Renal cortex interstitium (tissue), 11 donors: ENCODE measurements around the gene NUDT4. TPM values are rescaled to one million over a fixed set of nuclear protein-coding genes. Genes with fewer than 3 reads are reported as not detected.
"Not testable (repeated sequence)": the region's sequence is repeated elsewhere in the genome, so short reads cannot be mapped to it uniquely, and the experiment has no call there.

Source experiments
- DNase-seq, 11 donors: peaks; one replicate each; pipeline ENCODE4 v3.0.0-alpha.2; 2013; ENCODE audit warnings: low read depth in 9 of 11, low spot score in 4 of 11; ENCODE audit errors: extremely low read depth in 1 of 11
- polyA plus RNA-seq, 3 donors: library from polyadenylated mRNA; unstranded; fragments of 120-200 nt; gene quantifications; one replicate each; pipeline ENCODE4 v1.2.1, GENCODE V29; 2013; ENCODE audit not compliant: insufficient read length in 3 of 3

NUDT4 gene
- polyA plus RNA-seq, 3 donors = 113 to 141 (median 115) TPM

GRCh38 chr12:93381161-93381975, 3.6 kb downstream of the NUDT4 start:
- DNase-seq = no peak

DNA sequence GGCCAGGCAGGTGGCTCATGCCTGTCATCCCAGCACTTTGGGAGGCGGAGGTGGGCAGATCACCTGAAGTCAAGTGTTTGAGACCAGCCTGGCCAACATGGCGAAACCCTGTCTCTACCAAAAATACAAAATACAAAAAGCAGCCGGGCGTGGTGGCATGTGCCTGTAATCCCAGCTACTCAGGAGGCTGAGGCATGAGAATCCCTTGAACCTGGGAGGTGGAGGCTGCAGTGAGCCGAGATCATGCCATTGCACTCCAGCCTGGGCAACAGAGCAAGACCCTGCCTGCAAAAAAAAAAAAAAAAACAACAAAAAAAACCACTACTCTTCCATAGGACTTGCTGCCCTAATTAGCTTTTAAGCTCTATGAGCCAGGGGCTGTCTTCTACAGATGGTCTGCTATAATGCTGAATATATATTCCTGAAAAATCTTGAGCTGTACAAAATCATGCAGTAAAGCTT, 4.3 kb downstream of the NUDT4 start:
- DNase-seq = not testable (repeated sequence)

- DNase-seq = no peak
Observed at GRCh38 chr12:93387780-93388179, 10.1 kb downstream of the NUDT4 start.

- DNase-seq = no peak
Observed at GRCh38 chr12:93390031-93390430, 12.3 kb downstream of the NUDT4 start.

DNA sequence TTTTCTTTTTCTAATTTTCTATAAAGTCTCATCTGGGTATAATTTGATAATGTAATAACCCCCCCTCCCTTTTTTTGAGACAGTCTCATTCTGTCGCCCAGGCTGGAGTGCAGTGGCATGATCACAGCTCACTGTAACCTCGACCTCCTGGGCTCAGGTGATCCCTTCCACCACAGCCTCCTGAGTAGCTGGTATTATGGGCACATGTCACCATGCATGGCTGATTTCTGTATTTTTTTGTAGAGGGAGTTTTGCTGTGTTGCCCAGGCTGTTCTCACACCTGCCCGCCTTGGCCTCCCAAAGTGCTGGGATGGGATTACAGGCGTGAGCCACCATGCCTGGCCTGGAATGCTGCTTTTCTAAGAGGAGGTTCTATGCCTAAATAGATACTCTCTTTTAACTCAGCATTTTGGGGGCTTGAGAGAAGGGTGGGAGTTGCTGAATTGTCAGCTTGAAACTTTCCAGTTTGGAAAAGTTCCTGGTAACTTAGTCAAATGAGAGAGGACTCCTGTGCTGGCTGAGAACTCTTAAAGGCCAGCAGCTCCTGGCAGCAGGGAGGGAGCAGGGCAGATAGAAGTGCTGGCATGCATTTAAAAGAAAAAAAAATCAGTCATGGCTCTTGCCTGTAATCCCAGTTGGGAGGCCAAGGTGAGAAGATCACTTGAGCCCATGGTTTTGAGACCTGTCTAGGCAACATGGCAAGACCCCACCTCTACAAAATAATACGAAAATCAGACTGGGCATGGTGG, 13.0 kb downstream of the NUDT4 start:
- DNase-seq = peak in 1 of 11 donors; percentile 24

GRCh38 chr12:93393425-93393824, 15.7 kb downstream of the NUDT4 start:
- no peak for DNase-seq

DNA sequence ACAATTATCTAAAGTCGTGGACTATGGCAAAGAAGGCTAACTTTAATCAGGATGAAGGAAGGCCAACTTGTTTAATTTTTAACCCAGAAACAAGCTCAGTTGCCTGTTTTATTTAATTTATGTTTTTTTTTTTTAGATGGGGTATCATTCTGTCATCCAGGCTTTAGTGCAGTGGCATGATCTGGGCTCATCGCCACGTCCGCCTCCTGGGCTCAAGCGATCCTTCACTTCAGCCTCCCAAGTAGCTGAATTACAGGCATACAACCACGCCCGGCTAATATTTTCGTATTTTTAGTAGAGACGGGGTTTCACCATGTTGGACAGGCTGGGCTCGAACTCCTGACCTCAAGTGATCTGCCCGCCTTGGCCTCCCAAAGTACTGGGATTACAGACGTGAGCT, 19.7 kb downstream of the NUDT4 start:
- DNase-seq = no peak

- DNase-seq = not testable (repeated sequence)
Observed at GRCh38 chr12:93399183-93399863, 21.6 kb downstream of the NUDT4 start.

GRCh38 chr12:93402333-93403311, 24.9 kb downstream of the NUDT4 start:
- DNase-seq = no peak

GRCh38 chr12:93403988-93404803, 26.5 kb downstream of the NUDT4 start:
- DNase-seq = no peak

DNA sequence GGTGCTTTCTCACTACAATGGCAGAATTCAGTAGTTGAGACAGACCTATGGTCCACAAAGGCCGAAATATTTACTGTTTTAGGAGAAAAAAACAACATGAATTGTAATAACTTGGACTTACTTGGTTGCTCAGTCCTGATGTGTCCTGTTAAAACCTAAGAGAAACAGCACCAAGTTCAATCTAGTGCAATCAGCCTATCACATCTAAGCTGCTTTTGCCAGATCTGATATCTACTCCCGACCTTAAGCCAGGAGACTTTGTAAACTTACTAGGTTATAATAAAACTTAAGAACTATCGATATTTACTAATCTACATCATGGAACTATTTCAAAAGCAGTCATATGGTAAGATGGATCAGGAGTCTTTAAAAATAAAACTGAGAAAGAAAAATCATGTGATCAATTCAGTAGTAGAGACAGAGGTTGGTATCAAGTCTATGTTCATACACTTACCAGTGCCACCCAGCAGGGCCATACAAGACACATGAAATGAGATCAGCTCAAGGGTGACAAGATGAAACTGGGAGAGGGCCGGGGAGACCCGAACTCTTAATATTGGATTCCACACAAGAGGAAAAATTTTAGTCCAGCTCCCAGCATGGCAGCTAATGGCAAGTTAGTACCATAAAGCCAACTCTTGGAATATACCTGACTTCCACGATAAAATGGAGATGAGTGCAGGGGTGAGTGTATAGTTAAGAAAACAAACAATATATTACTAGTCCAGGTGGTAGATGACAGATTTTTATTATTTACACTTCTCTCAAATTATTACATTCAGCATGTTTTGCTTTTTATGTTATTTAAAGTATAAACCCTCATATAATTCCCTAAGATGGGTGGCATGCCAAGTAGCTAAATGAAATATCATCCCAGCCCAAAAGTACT, 27.5 kb downstream of the NUDT4 start:
- DNase-seq = no peak

GRCh38 chr12:93407054-93407962, 29.6 kb downstream of the NUDT4 start:
- no peak for DNase-seq

GRCh38 chr12:93407963-93408283, 30.2 kb downstream of the NUDT4 start:
- DNase-seq = no peak

- no peak for DNase-seq
Observed at GRCh38 chr12:93408813-93409212, 31.1 kb downstream of the NUDT4 start.

GRCh38 chr12:93409343-93410187, 31.8 kb downstream of the NUDT4 start:
- DNase-seq = not testable (repeated sequence)
